WTC11 (cell line): Measurements from ENCODE around the gene NHERF2. TPM values are rescaled to one million over a fixed set of nuclear protein-coding genes. Genes with fewer than 3 reads are reported as not detected.

Experiments
- ATAC-seq: fragments of 200-7000 bp; cut with Tn5 transposase; 2 replicates; pipeline ENCODE4 v1.10.0; 2021; ENCODE audit warnings: mild to moderate bottlenecking, moderate library complexity
- CTCF ChIA-PET: fragments of 300-600 bp; sonication (Branson Sonifier 250); formaldehyde crosslinking; loops from one replicate; lab custom pipeline; 2021; ENCODE audit warnings: antibody characterized with exemption; lab: Charles Lee
- POLR2A ChIA-PET: fragments of 350-600 bp; sonication (Branson Sonifier 250); formaldehyde crosslinking; loops from one replicate; lab custom pipeline; 2021; ENCODE audit warnings: antibody characterized with exemption; lab: Charles Lee
- DNase-seq: peaks from one replicate; pipeline ENCODE4 v3.0.0; 2021; ENCODE audit warnings: low spot score
- H3K27ac Mint-ChIP-seq: 2 replicates; pipeline ENCODE4 v1.8.0; 2021; ENCODE audit warnings: mixed read lengths
- H3K27me3 Mint-ChIP-seq: 2 replicates; pipeline ENCODE4 v1.8.0; 2021; ENCODE audit warnings: low read depth, mild to moderate bottlenecking, moderate library complexity, mixed read lengths
- H3K36me3 Mint-ChIP-seq: 2 replicates; pipeline ENCODE4 v1.8.0; 2021; ENCODE audit warnings: mixed read lengths
- H3K4me1 Mint-ChIP-seq: 2 replicates; pipeline ENCODE4 v1.8.0; 2022; ENCODE audit warnings: mixed read lengths
- H3K4me3 Mint-ChIP-seq: 2 replicates; pipeline ENCODE4 v1.8.0; 2021; ENCODE audit warnings: mild to moderate bottlenecking, moderate library complexity, mixed read lengths
- H3K9me3 Mint-ChIP-seq: 2 replicates; pipeline ENCODE4 v1.8.0; 2021; ENCODE audit warnings: mixed read lengths
- AFF4 ChIP-seq: sonication (generic); formaldehyde crosslinking; IDR thresholded peaks from 2 replicates; pipeline ENCODE4 v1.8.1; 2023; ENCODE audit warnings: mild to moderate bottlenecking, missing genetic modification reagents, borderline replicate concordance
- AR ChIP-seq: fragments of 250-450 bp; sonication (Bioruptor Pico); IDR thresholded peaks from 2 replicates; pipeline ENCODE4 v1.9.0; 2021; ENCODE audit warnings: mild to moderate bottlenecking
- ATF6 ChIP-seq: sonication (generic); formaldehyde crosslinking; IDR thresholded peaks from 2 replicates; pipeline ENCODE4 v1.8.1; 2023; ENCODE audit warnings: mild to moderate bottlenecking, missing genetic modification reagents
- CDX4 ChIP-seq: fragments of 250-450 bp; sonication (Bioruptor Pico); IDR thresholded peaks from 2 replicates; pipeline ENCODE4 v1.9.0; 2021; ENCODE audit warnings: moderate library complexity, mild to moderate bottlenecking, inconsistent platforms, borderline replicate concordance
- CREB1 ChIP-seq: sonication (generic); formaldehyde crosslinking; IDR thresholded peaks from 2 replicates; pipeline ENCODE4 v1.8.0; 2023; ENCODE audit warnings: mild to moderate bottlenecking, missing genetic modification reagents
- ESRRA ChIP-seq: sonication (generic); formaldehyde crosslinking; IDR thresholded peaks from 2 replicates; pipeline ENCODE4 v1.8.1; 2022; ENCODE audit warnings: mild to moderate bottlenecking, missing genetic modification reagents, borderline replicate concordance
- GABPB1 ChIP-seq: sonication (generic); formaldehyde crosslinking; IDR thresholded peaks from 2 replicates; pipeline ENCODE4 v1.8.1; 2023; ENCODE audit warnings: mild to moderate bottlenecking, missing genetic modification reagents
- HMGA2 ChIP-seq: fragments of 250-450 bp; sonication (Bioruptor Pico); IDR thresholded peaks from 2 replicates; pipeline ENCODE4 v1.4.0; 2021; ENCODE audit warnings: mild to moderate bottlenecking, moderate library complexity
- MXD4 ChIP-seq: fragments of 250-450 bp; sonication (Bioruptor Pico); IDR thresholded peaks from 2 replicates; pipeline ENCODE4 v1.8.0; 2021; ENCODE audit warnings: mild to moderate bottlenecking, moderate library complexity, borderline replicate concordance
- NFYB ChIP-seq: sonication (generic); formaldehyde crosslinking; conservative IDR thresholded peaks from 2 replicates; pipeline ENCODE4 v1.8.0; 2022; ENCODE audit warnings: low read depth, missing genetic modification reagents
- NR1H2 ChIP-seq: sonication (generic); formaldehyde crosslinking; IDR thresholded peaks from 2 replicates; pipeline ENCODE4 v1.9.0; 2021; ENCODE audit warnings: mild to moderate bottlenecking, moderate library complexity, missing genetic modification reagents
- NR2C2 ChIP-seq: sonication (generic); formaldehyde crosslinking; IDR thresholded peaks from 2 replicates; pipeline ENCODE4 v1.8.0; 2022; ENCODE audit warnings: mild to moderate bottlenecking, missing genetic modification reagents
- SMAD3 ChIP-seq: sonication (generic); formaldehyde crosslinking; IDR thresholded peaks from 2 replicates; pipeline ENCODE4 v1.8.0; 2022; ENCODE audit warnings: missing genetic modification reagents, mild to moderate bottlenecking, borderline replicate concordance
- ZBTB21 ChIP-seq: sonication (generic); formaldehyde crosslinking; IDR thresholded peaks from 2 replicates; pipeline ENCODE4 v1.8.1; 2023; ENCODE audit warnings: mild to moderate bottlenecking, missing genetic modification reagents, borderline replicate concordance
- ZNF396 ChIP-seq: fragments of 250-450 bp; sonication (Bioruptor Pico); IDR thresholded peaks from 2 replicates; pipeline ENCODE4 v1.8.0; 2021; ENCODE audit warnings: mild to moderate bottlenecking, moderate library complexity, borderline replicate concordance
- total RNA-seq: library from RNA; stranded (reverse); gene quantifications from 3 replicates; pipeline ENCODE4 v1.2.3, GENCODE V29; 2021
- TF ChIP-seq, protein P1 (sequence below): sonication (generic); formaldehyde crosslinking; IDR thresholded peaks from 2 replicates; pipeline ENCODE4 v1.8.0; 2022; ENCODE audit warnings: mild to moderate bottlenecking, missing genetic modification reagents
- TF ChIP-seq, protein P2 (sequence below): sonication (generic); formaldehyde crosslinking; IDR thresholded peaks from 2 replicates; pipeline ENCODE4 v1.8.1; 2022; ENCODE audit warnings: missing genetic modification reagents, borderline replicate concordance

Gene NHERF2
- total RNA-seq, 1 experiment from 2014 or later, result 31.1 TPM

DNA sequence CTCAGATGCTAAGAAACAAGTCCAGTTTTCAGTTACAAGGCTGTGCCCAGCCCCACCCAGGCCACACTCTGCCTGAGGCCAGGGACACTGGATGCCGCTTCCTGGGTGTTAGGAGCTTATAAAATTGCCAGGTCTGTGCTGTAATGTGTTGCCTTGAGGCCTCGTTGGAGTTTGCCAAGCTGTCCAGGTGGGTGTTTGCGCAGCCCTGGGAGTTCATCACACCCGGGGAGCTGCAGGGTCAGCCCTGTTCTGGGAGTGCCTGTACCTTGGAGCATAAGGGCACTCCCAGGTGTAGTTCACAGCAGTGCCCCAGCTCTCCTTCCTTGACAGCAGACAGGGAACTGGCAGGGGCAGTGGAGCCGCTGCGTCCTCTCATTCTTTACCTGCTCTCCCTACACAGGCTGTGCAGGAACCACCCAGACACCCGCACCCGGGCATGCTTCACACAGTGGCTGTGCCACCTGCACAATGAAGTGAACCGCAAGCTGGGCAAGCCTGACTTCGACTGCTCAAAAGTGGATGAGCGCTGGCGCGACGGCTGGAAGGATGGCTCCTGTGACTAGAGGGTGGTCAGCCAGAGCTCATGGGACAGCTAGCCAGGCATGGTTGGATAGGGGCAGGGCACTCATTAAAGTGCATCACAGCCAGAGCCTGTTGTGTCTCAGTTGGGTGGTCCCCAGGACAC is 41.1 kb upstream of the NHERF2 start:
- peaks cover 40% of the 10 kb centered on the region for H3K27me3 Mint-ChIP-seq
- POLR2A ChIA-PET, result interaction anchor here (1.3 kb wide), 1 partner anchor 170 kb away, joined by 4 read pairs; the partner anchor contains the start of gene TRAF7
- CTCF ChIA-PET, result interaction anchor here (1.4 to 1.8 kb wide), 2 partner anchors 18 to 31 kb away, joined by 4 to 11 read pairs; no protein-coding TSS in a partner anchor

DNA sequence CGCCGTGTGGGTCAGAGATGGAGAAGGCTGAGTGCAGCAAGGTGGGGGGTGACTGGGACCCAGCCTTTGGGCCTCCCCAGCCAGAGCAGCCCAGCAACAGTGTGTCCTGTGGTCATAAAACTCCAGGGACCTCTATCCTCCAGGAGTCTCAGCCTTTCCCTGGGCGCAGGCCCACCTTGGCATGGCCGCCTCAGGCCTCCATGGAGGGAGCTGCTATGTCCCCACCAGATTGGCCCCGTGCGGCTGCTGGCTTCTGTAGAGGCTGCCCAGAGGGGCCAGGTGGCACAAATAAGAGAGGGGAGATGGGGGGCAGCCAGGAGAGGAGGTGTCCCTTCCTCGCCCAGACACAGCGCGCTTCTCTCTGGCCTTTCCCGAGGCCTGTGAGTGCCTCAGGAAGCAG is 39.5 kb upstream of the NHERF2 start:
- Mint-ChIP-seq H3K36me3 (peaks cover 5% of the 10 kb centered on the region; the same call in 1 of the 2 replicates), H3K27ac (no peak overlapping the region), H3K9me3 (no peaks in the 10 kb centered on the region), H3K4me1 (peaks cover 28% of the 10 kb centered on the region), H3K27me3 (peaks cover 36% of the 10 kb centered on the region), H3K4me3 (no peak overlapping the region)
- DNase-seq, result no peak
- ChIA-PET POLR2A (interaction anchor here (0.8 kb wide), 1 partner anchor 22 kb away, joined by 3 read pairs; the partner anchor contains the start of gene RPS2), CTCF (interaction anchor here (1.9 to 2.1 kb wide), 2 partner anchors 17 to 153 kb away, joined by 6 to 9 read pairs; no protein-coding TSS in a partner anchor)
- ATAC-seq, result no peak
- no peak for TF ChIP-seq ZBTB21
- TF ChIP-seq AR (CRISPR knock-in tag), result no peak
- TF ChIP-seq ESRRA (CRISPR knock-in tag), result no peak
- no peak for TF ChIP-seq ATF6 (CRISPR knock-in tag)
- no peak for TF ChIP-seq MXD4 (CRISPR knock-in tag)
- no peak for TF ChIP-seq NR1H2 (CRISPR knock-in tag)

More for the DNA sequence above, 41.1 kb upstream of the NHERF2 start:
- ATAC-seq, result no peak
- Mint-ChIP-seq H3K27ac (no peak overlapping the region), H3K4me1 (peaks cover 30% of the 10 kb centered on the region), H3K4me3 (peak overlapping the region; percentile 81), H3K9me3 (no peaks in the 10 kb centered on the region), H3K36me3 (peaks cover 5% of the 10 kb centered on the region; the same call in 1 of the 2 replicates)
- DNase-seq, result no peak
- TF ChIP-seq SMAD3, result no peak
- TF ChIP-seq, protein P1, sequence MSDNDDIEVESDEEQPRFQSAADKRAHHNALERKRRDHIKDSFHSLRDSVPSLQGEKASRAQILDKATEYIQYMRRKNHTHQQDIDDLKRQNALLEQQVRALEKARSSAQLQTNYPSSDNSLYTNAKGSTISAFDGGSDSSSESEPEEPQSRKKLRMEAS (CRISPR knock-in tag), result no peak
- no peak for TF ChIP-seq HMGA2 (CRISPR knock-in tag)
- no peak for TF ChIP-seq CDX4 (CRISPR knock-in tag)
- TF ChIP-seq, protein P2, sequence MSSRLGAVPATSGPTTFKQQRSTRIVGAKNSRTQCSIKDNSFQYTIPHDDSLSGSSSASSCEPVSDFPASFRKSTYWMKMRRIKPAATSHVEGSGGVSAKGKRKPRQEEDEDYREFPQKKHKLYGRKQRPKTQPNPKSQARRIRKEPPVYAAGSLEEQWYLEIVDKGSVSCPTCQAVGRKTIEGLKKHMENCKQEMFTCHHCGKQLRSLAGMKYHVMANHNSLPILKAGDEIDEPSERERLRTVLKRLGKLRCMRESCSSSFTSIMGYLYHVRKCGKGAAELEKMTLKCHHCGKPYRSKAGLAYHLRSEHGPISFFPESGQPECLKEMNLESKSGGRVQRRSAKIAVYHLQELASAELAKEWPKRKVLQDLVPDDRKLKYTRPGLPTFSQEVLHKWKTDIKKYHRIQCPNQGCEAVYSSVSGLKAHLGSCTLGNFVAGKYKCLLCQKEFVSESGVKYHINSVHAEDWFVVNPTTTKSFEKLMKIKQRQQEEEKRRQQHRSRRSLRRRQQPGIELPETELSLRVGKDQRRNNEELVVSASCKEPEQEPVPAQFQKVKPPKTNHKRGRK (CRISPR knock-in tag), result no peak
- no peak for TF ChIP-seq ZNF396 (CRISPR knock-in tag)
- no peak for TF ChIP-seq NFYB (CRISPR knock-in tag)
- no peak for TF ChIP-seq GABPB1 (CRISPR knock-in tag)
- no peak for TF ChIP-seq AFF4 (CRISPR knock-in tag)
- TF ChIP-seq NR2C2, result no peak
- TF ChIP-seq CREB1, result no peak
